Smooth muscle cell (in vitro differentiated cells): Measurements from ENCODE around the gene CMBL. TPM values are rescaled to one million over a fixed set of nuclear protein-coding genes. Genes with fewer than 3 reads are reported as not detected.

ENCODE experiments used
- DNase-seq: peaks from one replicate; lab custom pipeline; 2025; ENCODE audit not compliant: unreplicated experiment; lab: John Stamatoyannopoulos, UW
- H2AFZ ChIP-seq: fragments of 200-600 bp; sonication (generic); 2 replicates; pipeline ENCODE4 v1.6.0; 2016; ENCODE audit warnings: antibody characterized with exemption, low read depth, mild to moderate bottlenecking
- H3F3A ChIP-seq: fragments of 200-600 bp; sonication (generic); 2 replicates; pipeline ENCODE4 v1.6.0; 2017; ENCODE audit warnings: antibody characterized with exemption, low read depth
- H3K27ac ChIP-seq: fragments of 200-600 bp; sonication (generic); 2 replicates; pipeline ENCODE4 v1.5.1; 2016; ENCODE audit warnings: low read depth, mild to moderate bottlenecking
- H3K27me3 ChIP-seq: fragments of 200-600 bp; sonication (generic); 2 replicates; pipeline ENCODE4 v1.6.1; 2016; ENCODE audit warnings: low read depth, mild to moderate bottlenecking
- H3K36me3 ChIP-seq: fragments of 200-600 bp; sonication (generic); 2 replicates; pipeline ENCODE4 v1.5.1; 2016; ENCODE audit warnings: low read depth
- H3K4me1 ChIP-seq: fragments of 200-600 bp; sonication (generic); 2 replicates; pipeline ENCODE4 v1.5.1; 2016; ENCODE audit warnings: low read depth
- H3K4me2 ChIP-seq: fragments of 200-600 bp; sonication (generic); 2 replicates; pipeline ENCODE4 v1.6.0; 2016; ENCODE audit warnings: mild to moderate bottlenecking
- H3K4me3 ChIP-seq: fragments of 200-600 bp; sonication (generic); 2 replicates; pipeline ENCODE4 v1.5.1; 2016; ENCODE audit warnings: mild to moderate bottlenecking
- H3K79me2 ChIP-seq: fragments of 200-600 bp; sonication (generic); 2 replicates; pipeline ENCODE4 v1.6.0; 2016; ENCODE audit warnings: low read depth, mild to moderate bottlenecking
- H3K9ac ChIP-seq: fragments of 200-600 bp; sonication (generic); 2 replicates; pipeline ENCODE4 v1.6.0; 2016; ENCODE audit warnings: low read depth
- H3K9me3 ChIP-seq: fragments of 200-600 bp; sonication (generic); replicated peaks from 2 replicates; pipeline ENCODE4 v1.5.1; 2016; ENCODE audit warnings: low read depth
- H4K20me1 ChIP-seq: fragments of 200-600 bp; sonication (generic); 2 replicates; pipeline ENCODE4 v1.6.0; 2016; ENCODE audit warnings: low read depth
- WGBS: methylation state at CpG from one replicate; pipeline ENCODE4 v1.1.7; 2016; ENCODE audit warnings: low lambda C conversion rate; 5-methylcytosine and 5-hydroxymethylcytosine counted together
- polyA plus RNA-seq: library from polyadenylated mRNA; unstranded; fragments of >200 nt; fragmentation: Nextera tagmentation; extraction: Ambion mirVana; gene quantifications from 2 replicates; pipeline ENCODE4 v1.2.1, GENCODE V29; 2016
- total RNA-seq: library from RNA; depleted of rRNA; stranded (reverse); fragments of >200 nt; gene quantifications from 2 replicates; pipeline ENCODE4 v1.2.3, GENCODE V29; 2014
- TF ChIP-seq, protein P1 (sequence below): fragments of 200-600 bp; sonication (generic); IDR thresholded peaks from 2 replicates; pipeline ENCODE4 v1.5.1; 2017; ENCODE audit warnings: borderline replicate concordance, mild to moderate bottlenecking, antibody characterized with exemption; ENCODE audit not compliant: insufficient read depth, poor library complexity, severe bottlenecking

Gene CMBL
- total and polyA plus RNA-seq, 2 experiments from 2014 or later, result 6.3 to 12.0 TPM

DNA sequence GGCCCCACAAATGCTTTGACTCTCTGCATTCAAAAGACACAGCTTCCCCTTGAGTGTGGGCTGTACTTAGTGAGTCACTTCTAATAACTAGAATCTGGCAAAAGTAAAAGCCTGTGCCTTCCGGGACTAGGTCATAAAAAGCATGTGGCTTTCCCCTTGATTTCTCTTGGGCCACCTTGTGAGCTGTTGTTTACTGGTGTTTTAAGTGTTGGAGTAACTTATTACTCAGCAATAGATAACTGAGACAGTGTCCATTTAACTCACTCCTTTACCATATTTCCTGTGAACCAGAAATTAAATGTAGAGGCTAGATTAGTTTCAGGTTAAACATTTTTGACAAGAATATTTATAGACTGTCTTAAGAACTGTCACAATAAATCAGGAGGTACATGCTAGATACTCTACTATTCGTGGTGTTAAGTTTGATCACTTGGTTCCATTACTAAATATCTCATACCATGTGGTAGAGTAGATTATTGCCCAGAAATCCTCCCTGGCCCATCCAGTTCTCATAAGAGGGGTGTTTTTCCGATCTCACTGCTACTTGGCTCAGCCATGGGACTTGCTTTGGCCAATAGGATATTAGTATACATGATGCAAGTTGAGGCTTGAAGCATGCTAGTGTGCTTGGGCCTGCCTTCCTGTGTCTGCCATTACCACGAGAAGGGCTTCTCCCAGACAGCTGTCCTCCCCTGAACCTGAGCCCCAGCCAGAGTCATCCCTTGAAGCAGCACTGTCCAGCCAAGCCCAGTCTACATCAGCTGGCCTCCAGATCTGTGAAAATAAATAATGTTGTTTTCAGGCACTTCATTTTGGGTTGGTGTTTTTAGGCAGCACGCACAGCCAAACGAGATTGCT is 10.4 kb upstream of the CMBL start:
- no peaks in the 10 kb centered on the region for H3K27me3 ChIP-seq
- H3K36me3 ChIP-seq, result no peaks in the 10 kb centered on the region
- peaks cover 7% of the 10 kb centered on the region for H3F3A ChIP-seq
- DNase-seq, result no peak
- peak overlapping the region; percentile 41 for H3K27ac ChIP-seq
- H3K4me3 ChIP-seq, result no peak overlapping the region
- WGBS, result 68% methylated on average over 6 of the region's 6 CpGs
- H2AFZ ChIP-seq, result no peak overlapping the region
- no peaks in the 10 kb centered on the region for H3K79me2 ChIP-seq
- H3K9me3 ChIP-seq, result no peaks in the 10 kb centered on the region
- TF ChIP-seq, protein P1, sequence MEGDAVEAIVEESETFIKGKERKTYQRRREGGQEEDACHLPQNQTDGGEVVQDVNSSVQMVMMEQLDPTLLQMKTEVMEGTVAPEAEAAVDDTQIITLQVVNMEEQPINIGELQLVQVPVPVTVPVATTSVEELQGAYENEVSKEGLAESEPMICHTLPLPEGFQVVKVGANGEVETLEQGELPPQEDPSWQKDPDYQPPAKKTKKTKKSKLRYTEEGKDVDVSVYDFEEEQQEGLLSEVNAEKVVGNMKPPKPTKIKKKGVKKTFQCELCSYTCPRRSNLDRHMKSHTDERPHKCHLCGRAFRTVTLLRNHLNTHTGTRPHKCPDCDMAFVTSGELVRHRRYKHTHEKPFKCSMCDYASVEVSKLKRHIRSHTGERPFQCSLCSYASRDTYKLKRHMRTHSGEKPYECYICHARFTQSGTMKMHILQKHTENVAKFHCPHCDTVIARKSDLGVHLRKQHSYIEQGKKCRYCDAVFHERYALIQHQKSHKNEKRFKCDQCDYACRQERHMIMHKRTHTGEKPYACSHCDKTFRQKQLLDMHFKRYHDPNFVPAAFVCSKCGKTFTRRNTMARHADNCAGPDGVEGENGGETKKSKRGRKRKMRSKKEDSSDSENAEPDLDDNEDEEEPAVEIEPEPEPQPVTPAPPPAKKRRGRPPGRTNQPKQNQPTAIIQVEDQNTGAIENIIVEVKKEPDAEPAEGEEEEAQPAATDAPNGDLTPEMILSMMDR, result no peak
- H3K4me1 ChIP-seq, result no peaks in the 10 kb centered on the region
- no peak overlapping the region for H3K4me2 ChIP-seq
- H3K9ac ChIP-seq, result no peak overlapping the region
- H4K20me1 ChIP-seq, result no peaks in the 10 kb centered on the region

DNA sequence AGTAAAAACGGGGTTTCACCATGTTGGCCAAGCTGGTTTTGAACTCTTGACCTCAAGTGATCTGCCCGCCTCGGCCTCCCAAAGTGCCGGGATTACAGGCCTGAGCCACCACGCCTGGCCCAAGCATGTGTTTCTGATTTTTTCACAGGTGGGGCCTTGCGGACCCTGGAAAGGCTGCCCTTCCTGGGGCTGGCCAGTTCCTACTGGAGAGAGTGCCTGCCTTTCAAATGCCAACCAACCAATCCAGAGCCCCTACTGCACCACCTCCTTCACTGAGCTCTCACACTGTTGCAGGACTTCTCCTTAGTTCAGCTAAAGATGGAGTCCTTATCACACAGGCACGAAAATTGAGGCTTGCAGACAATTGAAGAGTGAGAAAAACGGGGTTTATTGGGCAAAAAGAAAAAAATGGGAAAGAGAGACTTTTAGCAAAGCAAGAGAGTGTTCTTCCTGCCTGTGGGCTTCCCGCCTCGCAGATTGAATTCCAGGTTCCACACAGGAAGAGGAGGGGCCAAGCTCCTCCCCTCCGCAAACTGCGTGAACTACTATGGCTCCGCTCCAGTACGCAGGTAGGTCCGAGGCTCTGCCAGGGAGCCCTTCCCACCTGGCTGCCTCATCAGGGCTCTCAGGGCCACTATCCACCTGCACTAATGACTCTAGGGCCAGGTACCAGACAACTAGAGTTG is 8.3 kb upstream of the CMBL start:
- no peaks in the 10 kb centered on the region for H3K79me2 ChIP-seq
- no peaks in the 10 kb centered on the region for H4K20me1 ChIP-seq
- no peaks in the 10 kb centered on the region for H3K27me3 ChIP-seq
- H3K4me3 ChIP-seq, result no peak overlapping the region
- H2AFZ ChIP-seq, result no peak overlapping the region
- TF ChIP-seq, protein P1, result no peak
- H3K36me3 ChIP-seq, result no peaks in the 10 kb centered on the region
- no peak for DNase-seq
- no peaks in the 10 kb centered on the region for H3K9me3 ChIP-seq
- H3K4me1 ChIP-seq, result no peaks in the 10 kb centered on the region
- H3F3A ChIP-seq, result peaks cover 8% of the 10 kb centered on the region
- WGBS, result 95% methylated on average over 15 of the region's 15 CpGs
- no peak overlapping the region for H3K4me2 ChIP-seq
- no peak overlapping the region for H3K27ac ChIP-seq
- H3K9ac ChIP-seq, result no peak overlapping the region

DNA sequence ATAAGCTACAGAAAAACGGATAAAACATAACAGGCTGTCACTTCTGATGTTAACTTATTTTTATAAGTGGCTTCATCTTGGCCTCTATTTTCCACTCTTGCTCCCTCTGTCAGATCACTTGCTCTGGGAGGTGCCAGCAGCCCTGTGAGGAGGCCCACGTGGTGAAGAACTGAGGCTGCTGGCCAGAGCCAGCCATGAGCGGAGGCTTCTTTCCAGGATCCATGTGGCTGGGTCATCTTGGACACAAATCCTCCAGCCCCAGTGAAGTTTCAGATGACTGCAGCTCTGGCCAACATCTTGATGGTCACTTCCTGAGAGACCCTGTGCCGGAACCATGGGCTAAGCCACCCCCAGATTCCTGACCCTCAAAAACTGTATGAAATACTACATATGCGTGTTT is 7.5 kb upstream of the CMBL start:
- Histone ChIP-seq H3F3A (peaks cover 16% of the 10 kb centered on the region), H4K20me1 (no peaks in the 10 kb centered on the region), H3K27ac (no peak overlapping the region)

More for the DNA sequence above, 7.5 kb upstream of the CMBL start:
- Histone ChIP-seq H3K36me3 (no peaks in the 10 kb centered on the region), H3K9ac (no peak overlapping the region), H3K4me3 (no peak overlapping the region), H3K9me3 (no peaks in the 10 kb centered on the region), H3K4me2 (no peak overlapping the region), H3K4me1 (no peaks in the 10 kb centered on the region), H2AFZ (no peak overlapping the region), H3K27me3 (no peaks in the 10 kb centered on the region), H3K79me2 (no peaks in the 10 kb centered on the region)
- no peak for DNase-seq
- TF ChIP-seq, protein P1, result no peak
- WGBS, result 94% methylated on average over 5 of the region's 5 CpGs
